ENCODE measurements around the gene TNRC6B.
"Not testable (repeated sequence)": the region's sequence is repeated elsewhere in the genome, so short reads cannot be mapped to it uniquely, and the experiment has no call there.

The TNRC6B gene

DNA sequence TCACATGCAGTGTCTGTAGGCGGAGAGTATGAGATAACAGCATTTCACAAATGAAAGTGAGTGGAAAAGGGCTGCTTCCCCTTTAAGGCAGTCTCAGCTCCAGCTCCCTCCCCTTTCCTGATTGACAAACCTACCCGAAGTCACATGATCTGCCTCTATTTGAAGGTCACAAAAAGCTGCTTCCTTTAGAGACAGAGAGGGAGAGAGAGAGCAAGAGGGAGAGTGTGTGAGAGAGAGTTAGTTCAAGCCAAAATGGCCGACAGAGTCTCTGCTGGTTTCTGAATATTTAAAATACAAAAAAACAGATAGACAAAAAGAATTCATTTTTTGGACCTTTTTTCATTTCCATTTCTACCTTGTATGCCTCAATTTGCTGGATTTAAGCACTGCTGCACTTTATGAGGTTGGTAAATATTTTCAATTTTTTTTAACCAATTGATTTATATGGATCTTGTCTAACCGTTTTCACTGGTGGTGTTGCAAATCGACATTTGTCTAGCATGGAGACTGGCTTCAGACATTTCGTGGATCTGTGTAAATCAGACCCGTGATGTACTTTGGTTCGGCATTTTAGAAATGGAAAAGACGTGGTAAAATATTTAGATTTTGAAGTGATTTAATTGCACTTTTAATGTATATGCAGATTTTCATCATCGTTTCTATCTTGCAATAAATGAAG lies at the start of gene TNRC6B:
Gene TNRC6B (plus strand): TSS at position 188 of the 679 bp plus-strand sequence. CDS start 211 bp downstream, at position 399.
- DNase-seq: peak; percentile 99

DNA sequence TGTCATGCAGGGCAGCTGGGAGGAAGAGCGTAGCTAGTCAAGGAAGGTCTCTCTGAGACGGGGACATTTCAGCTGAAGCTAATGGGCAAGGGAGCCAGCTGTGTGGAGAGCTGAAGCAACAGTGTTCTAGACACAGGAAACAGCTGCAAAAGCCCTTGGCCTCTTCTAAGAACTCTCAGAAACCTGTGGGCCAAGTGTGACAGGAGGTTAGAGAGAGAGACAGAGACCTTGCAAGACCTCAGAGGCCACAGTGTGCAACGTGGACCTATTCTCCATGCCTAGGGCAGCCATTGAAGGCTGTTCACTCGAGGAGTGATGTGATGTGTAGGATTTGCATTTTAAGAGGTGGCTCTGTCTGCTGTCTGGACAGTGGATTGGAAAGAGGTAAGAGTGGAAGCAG lies 48.7 kb upstream of the TNRC6B start:
- no peak for DNase-seq

DNA sequence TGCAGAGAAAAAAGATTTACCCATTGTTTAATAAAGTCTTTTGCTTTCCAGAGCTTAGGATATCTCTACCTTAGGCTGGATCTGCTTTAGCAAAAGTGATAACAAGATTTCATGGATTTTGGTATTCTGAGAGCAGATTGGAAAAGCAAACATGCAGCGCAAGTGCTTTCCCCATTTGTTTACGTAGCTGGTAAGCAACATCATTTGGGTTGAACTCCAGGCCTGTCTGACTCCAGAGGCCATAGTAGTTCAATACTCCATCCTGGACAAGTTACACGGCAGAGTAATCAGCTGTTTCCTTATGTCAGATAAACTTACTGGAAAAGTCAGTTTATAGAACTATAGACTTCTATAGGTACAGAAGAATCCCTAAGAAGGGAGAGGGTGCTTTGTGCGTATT lies 40.6 kb upstream of the TNRC6B start:
- no peak for DNase-seq

- no peak for DNase-seq
Observed at GRCh38 chr22:40138866-40139265, 38.9 kb upstream of the TNRC6B start.

DNA sequence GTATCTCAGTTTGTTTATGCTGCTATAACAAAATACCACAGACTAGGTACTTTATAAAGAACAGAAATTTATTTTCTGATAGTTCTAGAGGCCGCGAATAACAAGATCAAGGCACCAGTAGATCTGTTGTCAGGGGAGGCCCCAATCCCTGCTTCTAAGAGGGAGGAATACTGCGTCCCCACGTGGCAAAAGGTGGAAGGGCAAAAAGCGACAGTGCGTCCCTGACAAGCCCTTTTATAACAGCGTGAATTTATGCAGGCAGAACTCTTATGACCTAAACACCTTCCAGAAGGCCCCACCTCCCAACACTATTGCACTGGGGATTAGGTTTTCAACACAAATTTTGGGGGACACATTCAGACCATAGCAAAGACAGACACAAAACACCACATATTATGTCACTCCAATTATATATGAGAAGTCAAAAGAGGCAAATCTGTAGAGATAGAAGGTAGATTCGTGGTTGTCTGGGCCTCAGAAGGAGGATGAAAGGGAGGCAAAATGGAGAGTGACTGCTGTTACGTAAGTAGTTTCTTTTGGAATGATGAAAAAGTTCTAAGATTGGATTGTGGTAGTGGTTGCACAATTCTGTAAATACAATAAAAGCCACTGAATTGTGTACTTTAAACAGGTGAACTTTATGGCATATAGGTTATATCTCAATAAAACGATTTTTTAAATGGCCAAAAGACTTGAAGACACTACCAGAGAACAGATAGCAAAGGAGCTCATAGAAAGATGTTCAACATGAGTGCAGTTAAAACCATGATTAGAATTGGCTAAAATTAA lies 30.1 kb upstream of the TNRC6B start:
- no peak for DNase-seq

DNA sequence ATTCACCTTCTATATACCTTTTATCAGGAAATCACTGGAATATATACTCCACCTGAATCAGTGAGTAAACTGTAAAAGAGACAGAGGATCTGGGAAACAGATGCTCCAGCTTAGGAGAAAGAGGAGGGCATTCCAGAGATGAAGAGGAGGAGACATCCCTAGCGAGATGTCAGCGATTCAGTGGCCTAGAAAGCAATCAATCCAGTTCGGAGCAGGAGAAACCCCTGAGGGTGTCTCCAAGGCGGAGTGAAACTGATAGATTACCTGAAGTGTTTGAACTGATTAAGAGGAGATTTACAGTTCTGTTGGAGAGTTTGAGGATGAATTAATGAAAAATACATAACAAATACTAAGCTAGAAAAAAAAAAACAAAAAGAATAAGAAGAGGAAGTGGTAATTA lies 24.5 kb upstream of the TNRC6B start:
- no peak for DNase-seq

GRCh38 chr22:40153705-40154104 lies 24.0 kb upstream of the TNRC6B start:
- no peak for DNase-seq

DNA sequence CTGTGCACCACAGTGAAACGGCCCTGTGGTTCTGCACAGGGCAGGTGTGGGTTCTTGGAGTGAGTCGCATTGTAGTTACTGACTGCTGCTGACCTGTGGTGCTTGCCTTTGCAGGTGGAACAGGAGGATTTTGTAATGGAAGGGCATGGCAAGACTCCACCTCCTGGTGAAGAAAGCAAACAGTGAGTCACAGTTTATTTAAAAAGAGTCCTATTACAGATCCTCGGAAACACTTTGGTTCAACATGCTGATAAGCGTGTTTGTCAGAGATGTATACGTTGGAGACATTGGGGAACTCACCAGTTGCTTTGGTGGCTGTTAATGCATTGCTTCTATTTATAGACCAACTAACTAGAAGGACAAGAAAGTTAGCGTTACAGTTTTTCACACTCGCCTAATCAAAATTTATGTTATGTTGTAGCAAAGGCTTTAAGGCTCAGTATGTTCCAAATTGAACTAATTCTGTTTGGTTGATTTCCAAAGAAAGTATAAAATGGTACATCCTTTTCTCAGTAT lies 21.7 kb upstream of the TNRC6B start:
- DNase-seq: no peak

DNA sequence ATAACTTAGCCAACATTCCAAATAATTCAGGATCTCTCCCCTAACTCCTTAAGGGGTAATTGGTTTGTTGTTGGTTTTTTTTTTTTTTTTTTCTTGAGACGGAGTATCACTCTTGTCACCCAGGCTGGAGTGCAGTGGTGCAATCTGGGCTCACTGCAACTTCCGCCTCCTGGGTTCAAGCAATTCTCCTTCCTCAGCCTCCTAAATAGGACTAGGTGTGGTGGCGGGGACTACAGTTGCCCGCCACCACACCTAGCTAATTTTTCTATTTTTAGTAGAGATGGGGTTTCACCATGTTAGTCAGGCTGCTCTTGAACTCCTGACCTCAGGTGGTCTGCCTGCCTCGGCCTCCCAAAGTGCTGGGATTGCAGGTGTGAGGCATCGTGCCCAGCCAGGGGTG lies 21.0 kb upstream of the TNRC6B start:
- DNase-seq: not testable (repeated sequence)

DNA sequence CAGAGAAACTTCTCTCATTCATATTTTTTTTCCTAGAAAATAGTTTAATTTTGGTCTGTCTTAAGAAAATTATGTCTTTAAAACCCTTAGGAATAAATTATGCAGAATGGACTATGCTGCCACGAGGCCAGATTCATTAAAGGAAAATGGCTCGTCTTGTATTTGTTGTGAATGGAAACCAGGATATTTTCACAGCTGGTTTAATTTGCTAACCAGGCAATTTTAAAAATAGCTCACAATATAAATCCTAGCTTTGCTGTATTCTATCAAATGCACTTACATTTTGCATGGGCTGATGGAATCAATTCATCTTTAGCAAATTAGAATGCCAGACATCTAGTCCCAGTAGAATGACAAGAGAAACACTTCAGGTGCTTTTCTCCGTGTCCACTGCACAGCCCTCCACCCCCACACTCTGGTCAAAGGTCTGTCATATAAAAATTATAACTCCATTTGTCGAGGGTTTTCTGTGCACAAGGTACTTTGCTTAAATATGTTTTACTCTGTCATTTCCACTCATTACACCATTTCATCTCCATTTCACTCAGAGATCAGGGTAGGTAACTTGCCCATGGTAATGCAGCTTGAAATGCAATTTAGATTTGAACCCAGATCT lies 20.3 kb upstream of the TNRC6B start:
- DNase-seq: no peak

- DNase-seq: no peak
Observed at GRCh38 chr22:40161194-40161593, 16.5 kb upstream of the TNRC6B start.

GRCh38 chr22:40165537-40165936 lies 12.2 kb upstream of the TNRC6B start:
- not testable (repeated sequence) for DNase-seq

DNA sequence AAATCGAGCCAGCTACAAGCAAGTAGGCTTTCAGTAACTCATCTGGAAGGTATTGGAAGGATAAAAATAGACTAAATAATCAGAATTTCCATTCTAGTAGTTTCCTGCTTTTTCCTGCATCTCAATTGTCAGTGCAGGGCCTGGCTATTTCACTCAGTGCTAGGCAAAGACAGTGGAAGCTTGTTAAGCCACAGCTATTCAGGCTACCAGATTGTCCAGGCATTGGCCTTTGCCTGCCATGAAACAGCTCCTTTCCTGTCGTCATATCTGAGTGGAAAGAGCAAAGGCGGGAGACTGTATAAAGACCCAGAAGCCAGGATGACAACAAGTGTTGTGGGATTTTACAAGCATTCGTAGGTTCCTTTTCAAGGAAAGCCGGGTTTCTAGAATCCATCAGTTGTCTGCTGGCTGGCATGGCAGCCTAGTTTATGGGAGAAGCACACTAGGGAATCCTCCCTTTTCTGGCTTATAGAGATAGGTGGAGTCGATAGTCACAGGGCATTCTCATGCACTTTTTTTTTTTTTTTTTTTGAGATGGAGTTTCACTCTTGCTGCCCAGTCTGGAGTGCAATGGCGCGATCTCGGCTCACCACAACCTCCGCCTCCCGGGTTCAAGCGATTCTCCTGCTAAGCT lies 2.0 kb upstream of the TNRC6B start:
- DNase-seq: no peak

GRCh38 chr22:40176921-40177737 lies 596 bp upstream of the TNRC6B start:
- peak; percentile 28 for DNase-seq

DNA sequence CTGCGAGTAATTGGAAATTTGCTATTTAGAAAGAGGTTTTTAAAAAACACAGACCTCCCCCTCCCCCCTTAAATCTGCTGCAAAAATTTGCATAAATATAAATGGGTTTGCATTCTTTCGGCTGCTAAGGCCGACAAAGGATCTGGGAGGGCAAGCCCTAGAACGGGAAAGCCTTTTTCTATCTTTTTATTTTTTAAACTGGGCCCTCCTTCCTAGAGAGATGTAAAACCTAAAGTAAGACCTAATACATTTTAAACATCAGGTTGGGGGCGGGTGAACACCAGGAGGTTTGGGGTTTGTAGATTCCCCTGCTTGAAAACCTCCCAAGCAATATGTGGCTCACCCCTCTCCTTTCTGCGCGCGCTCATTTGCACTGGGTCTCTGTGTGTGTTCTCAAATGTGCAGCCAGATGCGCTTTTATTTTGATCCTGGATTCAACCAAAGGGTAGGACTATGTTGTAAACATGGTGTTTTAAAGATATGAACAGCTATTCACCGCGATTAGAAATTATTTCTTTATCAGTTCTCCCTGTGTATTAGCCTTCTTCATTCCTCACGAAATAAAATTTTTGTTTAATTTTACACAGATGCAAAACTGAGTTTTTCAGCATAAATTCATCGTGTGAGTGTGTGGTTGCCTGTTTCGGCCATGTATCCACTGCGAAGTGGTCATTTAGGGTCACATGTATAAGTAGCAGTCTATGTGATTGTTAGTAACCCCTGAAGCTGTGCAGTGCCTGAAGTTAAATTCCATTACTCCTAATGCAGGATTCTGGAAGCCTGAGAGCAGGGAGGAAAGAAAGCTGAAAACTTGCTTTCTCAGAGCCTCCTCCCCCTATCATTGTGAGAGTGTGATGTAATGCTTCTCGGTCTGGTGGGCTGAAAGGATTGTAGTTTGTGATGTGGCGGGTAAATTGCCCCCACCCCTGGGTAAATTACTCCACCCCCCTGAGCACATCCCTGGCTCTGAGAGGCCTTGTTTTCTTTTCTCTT lies 988 bp downstream of the TNRC6B start:
- DNase-seq: peak; percentile 63

- no peak for DNase-seq
Observed at GRCh38 chr22:40179526-40179925, 1.8 kb downstream of the TNRC6B start.

- DNase-seq: no peak
Observed at GRCh38 chr22:40180403-40180802, 2.7 kb downstream of the TNRC6B start.

DNA sequence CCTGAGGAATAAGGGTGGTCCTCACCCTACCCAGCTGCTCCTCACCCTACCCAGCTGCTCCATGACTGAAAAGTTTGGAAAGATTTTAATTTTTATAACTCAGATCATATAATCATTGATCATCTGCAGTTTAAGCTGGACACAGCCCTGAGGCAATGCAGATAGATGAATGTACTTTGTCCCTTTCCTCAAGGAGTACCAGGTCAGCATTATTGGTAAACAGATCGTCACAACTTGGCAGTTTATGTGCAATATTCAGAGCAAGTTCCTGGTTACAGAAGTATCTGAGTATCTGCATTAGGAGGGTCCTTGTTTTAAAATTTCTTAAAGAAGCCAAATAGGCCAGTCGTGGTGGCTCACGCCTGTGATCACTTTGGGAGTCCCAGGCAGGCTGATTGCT lies 3.6 kb downstream of the TNRC6B start:
- no peak for DNase-seq

DNA sequence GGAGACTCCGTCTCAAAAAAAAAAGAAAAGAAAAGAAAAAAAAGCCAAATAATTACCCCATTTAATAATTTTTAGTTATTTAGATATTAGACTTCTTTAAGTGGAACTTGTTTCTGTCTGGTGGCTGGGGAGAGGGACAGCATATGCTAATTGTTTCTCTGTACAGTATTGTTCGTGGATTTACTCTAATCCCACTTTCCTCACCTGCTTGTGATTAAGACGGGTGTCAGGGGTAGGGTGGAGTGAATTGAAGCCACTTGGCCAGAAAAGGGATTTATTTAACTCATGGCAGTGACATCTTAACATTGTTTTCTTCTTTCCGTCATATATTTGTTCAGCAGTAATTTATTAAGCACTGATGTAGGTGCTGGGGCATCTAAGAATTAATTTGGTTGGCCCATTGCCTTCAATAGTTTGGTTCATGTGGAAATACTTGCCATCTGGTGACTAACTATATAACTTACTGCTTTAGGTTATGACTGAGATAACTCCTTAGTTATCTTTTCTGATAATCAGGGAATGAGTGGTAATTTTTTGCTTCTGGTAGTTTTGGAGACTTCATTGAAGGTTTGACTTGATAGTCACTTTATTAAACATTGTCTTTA lies 4.6 kb downstream of the TNRC6B start:
- no peak for DNase-seq

- no peak for DNase-seq
Observed at GRCh38 chr22:40183029-40183581, 5.4 kb downstream of the TNRC6B start.
